Chondrocyte (in vitro differentiated cells): ENCODE results near the gene LIMCH1. TPM values are rescaled to one million over a fixed set of nuclear protein-coding genes. Genes with fewer than 3 reads are reported as not detected.

ENCODE experiments used
- DNase-seq: peaks from one replicate; pipeline ENCODE4 v3.0.0; 2021; ENCODE audit warnings: mixed read lengths, low spot score
- H3K27ac Mint-ChIP-seq: one replicate; pipeline ENCODE4 v1.8.0; 2021; ENCODE audit warnings: mild to moderate bottlenecking, moderate library complexity, mixed read lengths; ENCODE audit not compliant: unreplicated experiment
- H3K27me3 Mint-ChIP-seq: 2 replicates; pipeline ENCODE4 v1.8.0; 2021; ENCODE audit warnings: low read depth, mixed read lengths
- H3K36me3 Mint-ChIP-seq: 2 replicates; pipeline ENCODE4 v1.8.0; 2021; ENCODE audit warnings: low read depth, mixed read lengths
- H3K4me1 Mint-ChIP-seq: 2 replicates; pipeline ENCODE4 v1.8.0; 2021; ENCODE audit warnings: low read depth, mild to moderate bottlenecking, mixed read lengths
- H3K4me3 Mint-ChIP-seq: one replicate; pipeline ENCODE4 v1.8.0; 2021; ENCODE audit warnings: mild to moderate bottlenecking, moderate library complexity, mixed read lengths; ENCODE audit not compliant: unreplicated experiment
- H3K9me3 Mint-ChIP-seq: 2 replicates; pipeline ENCODE4 v1.8.0; 2021; ENCODE audit warnings: low read depth, mixed read lengths
- CTCF ChIP-seq: fragments of 200-600 bp; sonication (generic); IDR thresholded peaks from 2 replicates; pipeline ENCODE4 v1.5.0; 2021; ENCODE audit warnings: antibody characterized with exemption, mild to moderate bottlenecking, moderate library complexity
- total RNA-seq: library from RNA; stranded (reverse); gene quantifications from 3 replicates; pipeline ENCODE4 v1.2.1, GENCODE V29; 2021

LIMCH1 gene
- total RNA-seq, 1 donor from 2014 or later: 9.8 TPM

GRCh38 chr4:41661442-41662076 lies 123.6 kb downstream of the LIMCH1 start:
- H3K4me1 Mint-ChIP-seq: no peaks in the 10 kb centered on the region
- no peaks in the 10 kb centered on the region for H3K36me3 Mint-ChIP-seq
- no peak overlapping the region for H3K27ac Mint-ChIP-seq
- TF ChIP-seq CTCF: peak; percentile 95
- H3K9me3 Mint-ChIP-seq: no peaks in the 10 kb centered on the region
- H3K4me3 Mint-ChIP-seq: no peak overlapping the region
- no peak for DNase-seq
- H3K27me3 Mint-ChIP-seq: peaks cover 8% of the 10 kb centered on the region

GRCh38 chr4:41665636-41666207 lies 127.8 kb downstream of the LIMCH1 start:
- peaks cover 1% of the 10 kb centered on the region for H3K36me3 Mint-ChIP-seq

GRCh38 chr4:41668024-41668423 lies 130.1 kb downstream of the LIMCH1 start:
- no peak for DNase-seq
- Mint-ChIP-seq H3K27me3 (peaks cover 11% of the 10 kb centered on the region), H3K27ac (no peak overlapping the region), H3K9me3 (no peaks in the 10 kb centered on the region), H3K4me1 (no peaks in the 10 kb centered on the region), H3K4me3 (no peak overlapping the region), H3K36me3 (peaks cover 1% of the 10 kb centered on the region)
- TF ChIP-seq CTCF: no peak

More at GRCh38 chr4:41665636-41666207, 127.8 kb downstream of the LIMCH1 start:
- no peak overlapping the region for H3K4me3 Mint-ChIP-seq
- TF ChIP-seq CTCF: no peak
- no peak overlapping the region for H3K27ac Mint-ChIP-seq
- H3K27me3 Mint-ChIP-seq: peaks cover 15% of the 10 kb centered on the region
- H3K4me1 Mint-ChIP-seq: no peaks in the 10 kb centered on the region
- no peak for DNase-seq
- H3K9me3 Mint-ChIP-seq: no peaks in the 10 kb centered on the region

- Mint-ChIP-seq H3K36me3 (peaks cover 1% of the 10 kb centered on the region), H3K4me1 (no peaks in the 10 kb centered on the region), H3K9me3 (no peaks in the 10 kb centered on the region)
These were observed 132.6 kb downstream of the LIMCH1 start for GRCh38 chr4:41670530-41670929.

GRCh38 chr4:41670982-41671381 lies 133.0 kb downstream of the LIMCH1 start:
- no peak for DNase-seq
- H3K4me1 Mint-ChIP-seq: no peaks in the 10 kb centered on the region
- H3K9me3 Mint-ChIP-seq: no peaks in the 10 kb centered on the region
- peaks cover 1% of the 10 kb centered on the region for H3K36me3 Mint-ChIP-seq
- TF ChIP-seq CTCF: no peak
- no peak overlapping the region for H3K4me3 Mint-ChIP-seq
- peaks cover 9% of the 10 kb centered on the region for H3K27me3 Mint-ChIP-seq
- no peak overlapping the region for H3K27ac Mint-ChIP-seq

More at GRCh38 chr4:41670530-41670929, 132.6 kb downstream of the LIMCH1 start:
- no peak for TF ChIP-seq CTCF
- Mint-ChIP-seq H3K27me3 (peaks cover 10% of the 10 kb centered on the region), H3K4me3 (no peak overlapping the region), H3K27ac (no peak overlapping the region)
- no peak for DNase-seq
